IPS DF 6.9 (cell line): ENCODE measurements around the gene NFKBIE.

ENCODE experiments used
- DNase-seq: peaks from one replicate; pipeline ENCODE4 v3.0.0-alpha.2; 2013; ENCODE audit warnings: low read depth, low spot score
- H3K27ac ChIP-seq: one replicate; pipeline ENCODE4 v1.5.1; 2013; ENCODE audit warnings: low read length, control low read depth
- H3K27me3 ChIP-seq: 2 replicates; pipeline ENCODE4 v1.6.1; 2013; ENCODE audit warnings: mild to moderate bottlenecking, low read length; ENCODE audit not compliant: control insufficient read depth, insufficient read depth
- H3K36me3 ChIP-seq: 2 replicates; pipeline ENCODE4 v1.6.1; 2013; ENCODE audit warnings: low read length; ENCODE audit not compliant: control insufficient read depth, insufficient read depth
- H3K4me1 ChIP-seq: 2 replicates; pipeline ENCODE4 v1.6.1; 2013; ENCODE audit warnings: low read length; ENCODE audit not compliant: control insufficient read depth, insufficient read depth
- H3K4me3 ChIP-seq: 2 replicates; pipeline ENCODE4 v1.5.1; 2013; ENCODE audit warnings: mild to moderate bottlenecking, low read length
- H3K9me3 ChIP-seq: 2 replicates; pipeline ENCODE4 v1.6.1; 2013; ENCODE audit warnings: low read length, inconsistent platforms; ENCODE audit not compliant: control insufficient read depth, insufficient read depth
- WGBS: extraction: QIAGEN DNeasy Blood & Tissue Kit; methylation state at CpG from one replicate; pipeline ENCODE4 v1.1.7; 2013; ENCODE audit warnings: mixed read lengths, missing lambda C conversion rate; ENCODE audit not compliant: insufficient read length, insufficient coverage; 5-methylcytosine and 5-hydroxymethylcytosine counted together

Gene NFKBIE

GRCh38 chr6:44217332-44218143, 47.8 kb downstream of the NFKBIE start:
- no peaks in the 10 kb centered on the region for H3K36me3 ChIP-seq
- H3K27me3 ChIP-seq = no peaks in the 10 kb centered on the region
- H3K4me3 ChIP-seq = no peak overlapping the region
- WGBS = no CpG with 5 or more reads among the region's 16 CpGs
- H3K4me1 ChIP-seq = peaks cover 18% of the 10 kb centered on the region
- no peaks in the 10 kb centered on the region for H3K9me3 ChIP-seq
- no peak for DNase-seq
- no peak overlapping the region for H3K27ac ChIP-seq

- WGBS = no CpG with 5 or more reads among the region's 7 CpGs
- no peak for DNase-seq
- H3K4me3 ChIP-seq = no peak within 1 kb of the TSS
These were observed 48.5 kb downstream of the NFKBIE start, which contains the start of gene MYMX for GRCh38 chr6:44216677-44217331. Gene MYMX (plus strand): TSS chr6:44216926. CDS start chr6:44217472, 546 bp downstream.

GRCh38 chr6:44214307-44214706, 51.0 kb downstream of the NFKBIE start:
- no CpG with 5 or more reads among the region's 6 CpGs for WGBS

More at GRCh38 chr6:44216677-44217331, 48.5 kb downstream of the NFKBIE start, which contains the start of gene MYMX:
- Histone ChIP-seq H3K36me3 (no peaks in the 10 kb centered on the region), H3K27ac (no peak within 1 kb of the TSS), H3K9me3 (no peaks in the 10 kb centered on the region), H3K4me1 (peaks cover 14% of the 10 kb centered on the region), H3K27me3 (no peaks in the 10 kb centered on the region)

GRCh38 chr6:44211284-44211683, 54.1 kb downstream of the NFKBIE start:
- Histone ChIP-seq H3K4me3 (no peak overlapping the region), H3K27me3 (no peaks in the 10 kb centered on the region)
- no peak for DNase-seq

More at GRCh38 chr6:44214307-44214706, 51.0 kb downstream of the NFKBIE start:
- Histone ChIP-seq H3K4me3 (no peak overlapping the region), H3K27me3 (no peaks in the 10 kb centered on the region), H3K9me3 (no peaks in the 10 kb centered on the region), H3K36me3 (no peaks in the 10 kb centered on the region), H3K27ac (no peak overlapping the region), H3K4me1 (peaks cover 11% of the 10 kb centered on the region)
- DNase-seq = no peak

More at GRCh38 chr6:44211284-44211683, 54.1 kb downstream of the NFKBIE start:
- H3K9me3 ChIP-seq = no peaks in the 10 kb centered on the region
- no peak overlapping the region for H3K27ac ChIP-seq
- no peaks in the 10 kb centered on the region for H3K36me3 ChIP-seq
- no peaks in the 10 kb centered on the region for H3K4me1 ChIP-seq
- 100% methylated on average over 1 of the region's 3 CpGs for WGBS
